Left ventricle myocardium inferior (tissue), 1 donor: ENCODE measurements around the gene POU3F1. TPM values are rescaled to one million over a fixed set of nuclear protein-coding genes. Genes with fewer than 3 reads are reported as not detected.

ENCODE experiments used
- DNase-seq: peaks from one replicate; pipeline ENCODE4 v3.0.0-alpha.2; 2020
- H3K27ac ChIP-seq: fragments of 200-600 bp; replicated peaks from 2 replicates; pipeline ENCODE4 v1.8.0; 2021
- H3K27me3 ChIP-seq: fragments of 200-600 bp; 2 replicates; pipeline ENCODE4 v1.8.0; 2021; ENCODE audit warnings: low read depth
- H3K36me3 ChIP-seq: fragments of 200-600 bp; 2 replicates; pipeline ENCODE4 v1.8.0; 2021
- H3K4me1 ChIP-seq: fragments of 200-600 bp; 2 replicates; pipeline ENCODE4 v1.8.0; 2021
- H3K4me3 ChIP-seq: fragments of 200-600 bp; 2 replicates; pipeline ENCODE4 v1.8.0; 2021; ENCODE audit warnings: mild to moderate bottlenecking, moderate library complexity
- H3K9me3 ChIP-seq: fragments of 200-600 bp; replicated peaks from 2 replicates; pipeline ENCODE4 v1.8.0; 2021
- CTCF ChIP-seq: fragments of 200-600 bp; IDR thresholded peaks from 2 replicates; pipeline ENCODE4 v1.8.0; 2021; ENCODE audit warnings: antibody characterized with exemption, mild to moderate bottlenecking, borderline replicate concordance
- intact Hi-C: fragments of 100-400 bp; cut with micrococcal nuclease; formaldehyde crosslinking; loops from one replicate; pipeline ENCODE4 v1.11.0; 2022
- total RNA-seq: library from RNA; stranded (reverse); fragmentation: NEBNext Ultra II Directional; extraction: Animal tissue kit (Norgen Biotek cat#: 25700); gene quantifications from one replicate; pipeline ENCODE4 v1.2.1, GENCODE V29; 2021
- donor health status: DM: no; HTN: yes; CAD: no; lungs with severe emphysema.

Gene POU3F1
- total RNA-seq, 1 donor from 2014 or later: 0.11 TPM

- H3K27me3 ChIP-seq: peaks cover 93% of the 10 kb centered on the region
- H3K27ac ChIP-seq: no peak overlapping the region
- no peak for TF ChIP-seq CTCF
- H3K4me3 ChIP-seq: no peak overlapping the region
- H3K4me1 ChIP-seq: peaks cover 7% of the 10 kb centered on the region
- no peaks in the 10 kb centered on the region for H3K9me3 ChIP-seq
- no peak for DNase-seq
- intact Hi-C loops: no loop called here
- H3K36me3 ChIP-seq: no peaks in the 10 kb centered on the region
These were observed 21.8 kb upstream of the POU3F1 start for GRCh38 chr1:38068220-38068979.

- H3K27me3 ChIP-seq: peaks cover 53% of the 10 kb centered on the region
- H3K36me3 ChIP-seq: no peaks in the 10 kb centered on the region
- H3K27ac ChIP-seq: no peak overlapping the region
- peaks cover 7% of the 10 kb centered on the region for H3K4me1 ChIP-seq
- intact Hi-C loops: no loop called here
- no peak for TF ChIP-seq CTCF
- H3K9me3 ChIP-seq: no peaks in the 10 kb centered on the region
- H3K4me3 ChIP-seq: no peak overlapping the region
- DNase-seq: no peak
These were observed 17.8 kb upstream of the POU3F1 start for GRCh38 chr1:38064197-38064903.

- Histone ChIP-seq H3K27me3 (peaks cover 47% of the 10 kb centered on the region), H3K4me3 (no peak overlapping the region), H3K27ac (no peak overlapping the region), H3K9me3 (no peaks in the 10 kb centered on the region), H3K36me3 (no peaks in the 10 kb centered on the region), H3K4me1 (peaks cover 7% of the 10 kb centered on the region)
- intact Hi-C loops: no loop called here
- DNase-seq: no peak
- TF ChIP-seq CTCF: no peak
These were observed 17.0 kb upstream of the POU3F1 start for GRCh38 chr1:38063616-38064015.

DNA sequence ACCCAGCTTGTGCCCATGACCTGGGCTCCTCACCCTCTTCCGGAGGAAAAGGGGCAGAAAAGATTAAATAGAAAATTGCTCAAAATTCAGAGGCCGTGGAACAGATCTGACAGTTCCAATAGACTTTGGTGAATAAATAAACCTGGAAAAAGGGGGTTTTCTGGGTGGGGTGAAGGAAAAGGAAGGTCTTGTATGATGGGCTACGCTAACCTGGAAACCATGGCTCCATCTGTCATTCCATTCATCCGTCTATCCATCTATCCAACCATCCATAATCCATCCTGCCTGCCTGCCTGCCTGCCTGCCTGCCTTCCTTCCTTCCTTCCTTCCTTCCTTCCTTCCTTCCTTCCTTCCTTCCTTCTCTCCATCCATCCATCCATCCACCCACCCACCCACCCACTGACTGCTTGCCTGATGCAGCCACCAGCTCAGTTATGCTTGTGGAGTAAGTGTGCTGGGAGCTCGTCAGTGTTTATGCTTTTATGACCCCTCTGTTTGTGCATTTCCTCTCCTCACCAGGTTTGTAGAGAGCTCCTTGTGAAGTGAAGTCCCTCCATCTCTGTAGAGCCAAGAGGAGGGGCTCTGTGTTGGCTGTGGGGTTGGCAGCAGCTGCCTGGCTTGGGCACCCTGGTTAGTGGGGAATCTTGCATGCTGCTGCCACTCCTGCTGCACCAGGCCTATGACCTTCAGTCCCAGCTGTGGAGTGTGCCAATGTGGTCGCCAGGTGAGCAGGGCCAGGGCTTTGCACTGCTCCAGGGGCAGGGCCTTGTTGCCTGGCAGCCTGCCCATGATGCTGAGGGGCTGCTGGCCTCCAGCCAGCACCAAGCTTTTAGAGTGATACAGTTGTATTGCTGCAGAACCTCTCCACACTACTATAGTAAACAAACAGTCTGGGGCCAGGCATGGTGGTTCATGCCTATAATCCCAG, 16.0 kb upstream of the POU3F1 start:
- intact Hi-C loops: no loop called here
- H3K36me3 ChIP-seq: no peaks in the 10 kb centered on the region
- H3K4me3 ChIP-seq: no peak overlapping the region
- no peak for TF ChIP-seq CTCF
- no peak overlapping the region for H3K27ac ChIP-seq
- H3K27me3 ChIP-seq: peaks cover 37% of the 10 kb centered on the region
- H3K4me1 ChIP-seq: no peaks in the 10 kb centered on the region
- no peaks in the 10 kb centered on the region for H3K9me3 ChIP-seq
- DNase-seq: no peak

DNA sequence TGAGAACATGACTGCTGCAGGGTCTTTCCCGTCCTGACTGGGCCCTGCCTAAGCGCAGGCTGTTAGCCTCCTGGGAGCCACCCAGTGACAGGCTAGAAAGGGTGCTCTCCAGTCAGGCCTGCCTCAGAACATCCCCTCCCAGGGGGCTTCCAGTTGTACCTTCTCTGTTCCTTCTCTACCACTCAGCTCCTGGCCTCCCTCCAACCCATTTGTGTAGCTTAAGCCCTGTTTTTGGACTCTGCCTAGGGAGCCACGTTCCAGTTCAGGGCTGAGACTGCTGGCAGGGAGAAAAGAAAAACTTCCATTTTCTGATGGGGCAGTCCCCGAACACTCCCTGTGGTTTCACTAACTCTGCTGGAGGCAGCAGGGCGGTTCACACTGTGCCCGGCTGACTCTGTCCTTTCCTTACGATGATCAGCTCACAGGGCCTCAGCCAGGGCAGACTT, 15.3 kb upstream of the POU3F1 start:
- no peaks in the 10 kb centered on the region for H3K9me3 ChIP-seq
- intact Hi-C loops: no loop called here
- no peak overlapping the region for H3K4me3 ChIP-seq
- no peak for DNase-seq
- no peaks in the 10 kb centered on the region for H3K36me3 ChIP-seq
- TF ChIP-seq CTCF: no peak
- peaks cover 32% of the 10 kb centered on the region for H3K27me3 ChIP-seq
- H3K27ac ChIP-seq: no peak overlapping the region
- H3K4me1 ChIP-seq: no peaks in the 10 kb centered on the region
